ENCODE data around the gene TBC1D4.
"Not testable (repeated sequence)": the region's sequence is repeated elsewhere in the genome, so short reads cannot be mapped to it uniquely, and the experiment has no call there.

Gene TBC1D4

DNA sequence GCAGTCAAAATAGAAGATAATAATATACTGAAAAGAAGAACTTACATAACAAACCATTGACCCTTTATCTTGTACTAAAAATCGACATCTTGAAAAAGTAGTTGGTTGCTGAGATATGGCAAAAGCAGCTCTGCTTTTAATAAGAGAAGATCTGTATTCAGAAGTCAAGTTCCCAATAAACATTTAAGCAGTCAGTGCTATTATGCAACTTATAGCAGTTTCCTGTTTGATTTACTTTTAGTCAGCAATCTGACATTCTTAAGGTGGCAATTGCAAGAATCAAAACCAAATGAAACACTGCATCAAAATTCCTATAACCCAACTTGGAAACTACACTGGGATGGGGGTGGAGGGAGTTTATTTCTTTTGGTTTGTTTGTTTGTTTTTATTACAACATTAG lies 165.5 kb downstream of the TBC1D4 start:
- TF ChIP-seq CTCF (IDR thresholded peaks at IDR 0.05; ENCODE audit: low read length, missing control alignments), result no peak
- DNase-seq (ENCODE audit: low read depth), result peak; percentile 54
- no peak overlapping the region for H3K4me3 ChIP-seq (replicated peaks; ENCODE audit: low read depth, low read length)

GRCh38 chr13:75312884-75313520 lies 169.0 kb downstream of the TBC1D4 start:
- no peak for TF ChIP-seq CTCF (IDR thresholded peaks at IDR 0.05; ENCODE audit: low read length, missing control alignments)
- DNase-seq (ENCODE audit: low read depth), result no peak
- H3K4me3 ChIP-seq (replicated peaks; ENCODE audit: low read depth, low read length), result no peak overlapping the region

- no peak for TF ChIP-seq CTCF (IDR thresholded peaks at IDR 0.05; ENCODE audit: low read length, missing control alignments)
- DNase-seq (ENCODE audit: low read depth), result no peak
- no peak overlapping the region for H3K4me3 ChIP-seq (replicated peaks; ENCODE audit: low read depth, low read length)
Measured at GRCh38 chr13:75309981-75310580, 171.9 kb downstream of the TBC1D4 start.

- no peak for TF ChIP-seq CTCF (IDR thresholded peaks at IDR 0.05; ENCODE audit: low read length, missing control alignments)
- no peak overlapping the region for H3K4me3 ChIP-seq (replicated peaks; ENCODE audit: low read depth, low read length)
- DNase-seq (ENCODE audit: low read depth), result no peak
Measured at GRCh38 chr13:75308222-75308621, 173.7 kb downstream of the TBC1D4 start.

GRCh38 chr13:75307370-75307949 lies 174.5 kb downstream of the TBC1D4 start:
- no peak for DNase-seq (ENCODE audit: low read depth)
- H3K4me3 ChIP-seq (replicated peaks; ENCODE audit: low read depth, low read length), result no peak overlapping the region
- TF ChIP-seq CTCF (IDR thresholded peaks at IDR 0.05; ENCODE audit: low read length, missing control alignments), result no peak

- DNase-seq (ENCODE audit: low read depth); H3K4me3 ChIP-seq (replicated peaks; ENCODE audit: low read depth, low read length): not testable (repeated sequence)
Measured at GRCh38 chr13:75306967-75307366, 175.0 kb downstream of the TBC1D4 start.

GRCh38 chr13:75305059-75305458 lies 176.9 kb downstream of the TBC1D4 start:
- no peak for TF ChIP-seq CTCF (IDR thresholded peaks at IDR 0.05; ENCODE audit: low read length, missing control alignments)
- DNase-seq (ENCODE audit: low read depth), result peak; percentile 52
- H3K4me3 ChIP-seq (replicated peaks; ENCODE audit: low read depth, low read length), result no peak overlapping the region
